Astrocyte of the cerebellum (primary cell): ENCODE data around the gene BCO1.

Experiments used
- DNase-seq: peaks from one replicate; pipeline ENCODE4 v3.0.0-alpha.2; 2011; ENCODE audit warnings: low read depth
- H3K4me3 ChIP-seq: 2 replicates; pipeline ENCODE4 v1.5.1; 2011; ENCODE audit warnings: mild to moderate bottlenecking, low read depth, low read length, moderate library complexity
- CTCF ChIP-seq: IDR thresholded peaks from 2 replicates; pipeline ENCODE4 v1.5.1; 2012; ENCODE audit warnings: low read length, low read depth, moderate library complexity, mild to moderate bottlenecking; ENCODE audit errors: missing control alignments
- in situ Hi-C: cut with HindIII; loops from 2 replicates; pipeline ENCODE4 v1.10.0; 2017; ENCODE audit warnings: low sequenced_read_pairs

BCO1 gene

GRCh38 chr16:81286190-81286589 is 47.7 kb downstream of the BCO1 start:
- TF ChIP-seq CTCF = no peak
- no peak overlapping the region for H3K4me3 ChIP-seq
- in situ Hi-C loops = no loop called here
- DNase-seq = no peak

GRCh38 chr16:81291117-81291516 is 52.6 kb downstream of the BCO1 start:
- H3K4me3 ChIP-seq = no peak overlapping the region
- DNase-seq = no peak
- in situ Hi-C loops = loop anchor here (5.0 kb wide), 1 partner anchor 39 kb away; no protein-coding TSS in a partner anchor
- TF ChIP-seq CTCF = no peak

GRCh38 chr16:81292936-81293335 is 54.4 kb downstream of the BCO1 start:
- H3K4me3 ChIP-seq = no peak overlapping the region
- no peak for TF ChIP-seq CTCF
- DNase-seq = no peak
- in situ Hi-C loops = loop anchor here (5.0 kb wide), 1 partner anchor 41 kb away; no protein-coding TSS in a partner anchor

GRCh38 chr16:81293909-81294802 is 55.7 kb downstream of the BCO1 start:
- no peak for DNase-seq
- TF ChIP-seq CTCF = no peak
- in situ Hi-C loops = loop anchor here (5.0 kb wide), 1 partner anchor 42 kb away; no protein-coding TSS in a partner anchor
- H3K4me3 ChIP-seq = no peak overlapping the region

- in situ Hi-C loops = no loop called here
- no peak for TF ChIP-seq CTCF
- no peak for DNase-seq
- no peak overlapping the region for H3K4me3 ChIP-seq
Observed at GRCh38 chr16:81296631-81297030, 58.1 kb downstream of the BCO1 start.

GRCh38 chr16:81307770-81308169 is 69.3 kb downstream of the BCO1 start:
- no peak for TF ChIP-seq CTCF
- H3K4me3 ChIP-seq = no peak overlapping the region
- in situ Hi-C loops = no loop called here
- DNase-seq = no peak
